Prostate gland (tissue), 2 donors: ENCODE results near the gene AP1S1. TPM values are rescaled to one million over a fixed set of nuclear protein-coding genes. Genes with fewer than 3 reads are reported as not detected.
"Not testable (repeated sequence)": the region's sequence is repeated elsewhere in the genome, so short reads cannot be mapped to it uniquely, and the experiment has no call there.

Source experiments
- DNase-seq: peaks from one replicate; pipeline ENCODE4 v3.0.0-alpha.2; 2019; ENCODE audit warnings: low spot score
- H3K27ac ChIP-seq, 2 donors: fragments of 200-600 bp; sonication (generic); 2 replicates each; pipeline ENCODE4 v1.5.1; 2017 to 2019
- H3K27me3 ChIP-seq: fragments of 200-600 bp; sonication (generic); replicated peaks from 2 replicates; pipeline ENCODE4 v1.5.1; 2019; ENCODE audit not compliant: insufficient read depth
- H3K36me3 ChIP-seq, 2 donors: fragments of 200-600 bp; sonication (generic); 1 replicate in 1 of 2; 2 replicates in 1 of 2; pipeline versions ENCODE4 v1.5.1 to v1.8.1; 2017 to 2019
- H3K4me1 ChIP-seq: fragments of 200-600 bp; sonication (generic); replicated peaks from 2 replicates; pipeline ENCODE4 v1.5.1; 2019
- H3K4me3 ChIP-seq, 2 donors: fragments of 200-600 bp; sonication (generic); 2 replicates each; pipeline ENCODE4 v1.5.1; 2017 to 2019
- H3K9me3 ChIP-seq: fragments of 200-600 bp; sonication (generic); 2 replicates; pipeline ENCODE4 v1.5.1; 2017
- CTCF ChIP-seq, 4 experiments: fragments of 200-600 bp in 2 of 4; fragments of 450-650 bp in 2 of 4; sonication (generic) in 2 of 4; IDR thresholded peaks; 1 replicate in 3 of 4; 2 replicates in 1 of 4; pipeline ENCODE4 v1.5.1; 2016 to 2019; ENCODE audit warnings: antibody characterized with exemption in 4 of 4, mild to moderate bottlenecking in 2 of 4, moderate library complexity in 2 of 4
- POLR2A ChIP-seq: fragments of 450-650 bp; IDR thresholded peaks from one replicate; pipeline ENCODE4 v1.6.1; 2016; ENCODE audit warnings: antibody characterized with exemption, mild to moderate bottlenecking
- POLR2AphosphoS5 ChIP-seq: sonication (generic); formaldehyde crosslinking; IDR thresholded peaks from one replicate; pipeline ENCODE4 v1.6.1; 2017; ENCODE audit warnings: antibody characterized with exemption
- WGBS: methylation state at CpG from one replicate; pipeline ENCODE4 v1.1.5; 2018; 5-methylcytosine and 5-hydroxymethylcytosine counted together
- intact Hi-C: fragments of 100-400 bp; cut with DNase I; formaldehyde crosslinking; loops from one replicate; pipeline ENCODE4 v1.14.2; 2022
- total RNA-seq, 2 donors: library from RNA; depleted of rRNA; stranded (reverse); fragments of >200 nt; gene quantifications; one replicate each; pipeline ENCODE4 v1.1.0, GENCODE V29; 2016

AP1S1 gene
- total RNA-seq, 2 donors from 2014 or later: 47.2 to 90.0 TPM

GRCh38 chr7:101198476-101198875 lies 44.2 kb downstream of the AP1S1 start:
- DNase-seq: no peak
- H3K36me3 ChIP-seq: no peaks in the 10 kb centered on the region
- WGBS: 77% methylated on average over 14 of the region's 14 CpGs
- H3K9me3 ChIP-seq: no peaks in the 10 kb centered on the region
- intact Hi-C loops: no loop called here
- H3K4me3 ChIP-seq: no peak overlapping the region
- peaks cover 5% of the 10 kb centered on the region for H3K4me1 ChIP-seq
- no peak overlapping the region for H3K27ac ChIP-seq
- peaks cover 14% of the 10 kb centered on the region for H3K27me3 ChIP-seq
- TF ChIP-seq POLR2A: no peak
- no peak for TF ChIP-seq CTCF (IDR thresholded peaks at IDR 0.05)
- no peak for TF ChIP-seq POLR2AphosphoS5

GRCh38 chr7:101199522-101199921 lies 45.2 kb downstream of the AP1S1 start:
- H3K27me3 ChIP-seq: peaks cover 14% of the 10 kb centered on the region
- H3K36me3 ChIP-seq, intact Hi-C loops, H3K4me1 ChIP-seq, H3K4me3 ChIP-seq, H3K9me3 ChIP-seq, H3K27ac ChIP-seq, DNase-seq: not testable (repeated sequence)
- WGBS: 96% methylated on average over 10 of the region's 10 CpGs

- WGBS: 81% methylated on average over 2 of the region's 2 CpGs
- Histone ChIP-seq H3K36me3 (no peaks in the 10 kb centered on the region), H3K4me3 (no peak overlapping the region), H3K27ac (no peak overlapping the region), H3K9me3 (no peaks in the 10 kb centered on the region), H3K4me1 (peaks cover 5% of the 10 kb centered on the region), H3K27me3 (peaks cover 14% of the 10 kb centered on the region)
- no peak for DNase-seq
- TF ChIP-seq POLR2AphosphoS5: no peak
- no peak for TF ChIP-seq CTCF (IDR thresholded peaks at IDR 0.05)
- no peak for TF ChIP-seq POLR2A
- intact Hi-C loops: no loop called here
These were observed 46.2 kb downstream of the AP1S1 start for GRCh38 chr7:101200504-101200861.

DNA sequence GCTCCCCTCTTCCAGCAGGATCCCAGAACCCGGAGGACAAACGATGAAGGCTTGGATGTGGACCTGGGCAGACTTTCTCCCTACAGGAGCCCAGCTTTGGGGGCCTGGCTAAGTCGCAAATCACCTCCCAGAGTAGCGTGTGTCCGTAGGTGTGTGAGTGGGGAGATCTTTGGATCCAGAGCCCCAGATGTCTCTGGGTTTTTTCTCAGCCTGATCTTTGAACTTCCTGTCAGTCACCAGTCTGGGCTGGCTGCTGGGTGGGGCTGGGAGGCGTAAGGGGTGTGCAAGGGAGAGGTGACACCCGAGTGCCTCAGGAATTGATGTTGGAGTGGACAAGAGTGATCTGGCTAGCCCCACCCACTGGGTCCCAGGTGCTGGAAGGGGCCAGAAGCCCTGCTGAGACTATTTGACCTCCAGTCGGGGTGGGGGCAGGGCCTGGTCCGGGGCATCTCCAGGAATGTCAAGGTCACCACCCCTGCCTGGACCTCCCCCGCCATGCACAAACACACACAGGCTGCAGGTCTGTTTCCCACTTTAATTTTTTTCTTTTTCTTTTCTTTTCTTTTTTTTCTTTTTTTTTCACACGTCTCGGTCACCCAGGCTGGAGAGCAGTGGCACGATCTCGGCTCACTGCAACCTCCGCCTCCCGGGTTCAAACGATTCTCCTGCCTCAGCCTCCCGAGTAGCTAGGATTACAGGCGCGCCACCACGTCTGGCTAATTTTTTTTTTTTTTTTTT lies 46.8 kb downstream of the AP1S1 start, which contains the start of gene MOGAT3:
TSS of gene MOGAT3 (minus strand) at position 175 of the 738 bp plus-strand sequence. CDS start 182 bp downstream, outside the sequence.
- WGBS: 43% methylated on average over 21 of the region's 21 CpGs

More for the DNA sequence above, 46.8 kb downstream of the AP1S1 start, which contains the start of gene MOGAT3:
- TF ChIP-seq POLR2AphosphoS5 (no peak), POLR2A (no peak), CTCF (IDR thresholded peaks at IDR 0.05) (no peak)
- no peak for DNase-seq
- peak within 1 kb of the TSS in 1 of 2 donors; percentile 8 for H3K4me3 ChIP-seq
- H3K27me3 ChIP-seq: peaks cover 14% of the 10 kb centered on the region
- intact Hi-C loops: no loop called here
- no peak within 1 kb of the TSS for H3K27ac ChIP-seq
- H3K36me3 ChIP-seq: no peaks in the 10 kb centered on the region
- peaks cover 5% of the 10 kb centered on the region for H3K4me1 ChIP-seq
- H3K9me3 ChIP-seq: no peaks in the 10 kb centered on the region
